Activated B cell treated with CpG ODN at 0.5 μM for 24 hours (primary cell): Measurements from ENCODE around the gene GATAD1. TPM values are rescaled to one million over a fixed set of nuclear protein-coding genes. Genes with fewer than 3 reads are reported as not detected.

Experiments used
- ATAC-seq: fragments of 200-7000 bp; cut with Tn5 transposase; one replicate; pipeline ENCODE4 v1.10.0; 2021; ENCODE audit warnings: low read depth, mild to moderate bottlenecking, moderate library complexity
- CTCF ChIA-PET: fragments of 350-600 bp; sonication (Branson Sonifier 250); formaldehyde crosslinking; loops from one replicate; lab custom pipeline; 2021; ENCODE audit warnings: antibody characterized with exemption; lab: Charles Lee
- POLR2A ChIA-PET: fragments of 350-600 bp; sonication (Branson Sonifier 250); formaldehyde crosslinking; loops from one replicate; lab custom pipeline; 2021; ENCODE audit warnings: antibody characterized with exemption; lab: Charles Lee
- DNase-seq: peaks from one replicate; pipeline ENCODE4 v3.0.0; 2022
- H3K27ac Mint-ChIP-seq: one replicate; pipeline ENCODE4 v1.8.0; 2020; ENCODE audit warnings: mixed read lengths
- H3K27me3 Mint-ChIP-seq: one replicate; pipeline ENCODE4 v1.8.0; 2021; ENCODE audit warnings: mixed read lengths
- H3K36me3 Mint-ChIP-seq: one replicate; pipeline ENCODE4 v1.8.0; 2021; ENCODE audit warnings: low read depth, mixed read lengths
- H3K4me1 Mint-ChIP-seq: one replicate; pipeline ENCODE4 v1.8.0; 2021; ENCODE audit warnings: mixed read lengths
- H3K4me3 Mint-ChIP-seq: one replicate; pipeline ENCODE4 v1.8.0; 2020; ENCODE audit warnings: mild to moderate bottlenecking, mixed read lengths
- H3K9me3 Mint-ChIP-seq: one replicate; pipeline ENCODE4 v1.8.0; 2020; ENCODE audit warnings: mixed read lengths
- CTCF ChIP-seq: fragments of 200-600 bp; IDR thresholded peaks from one replicate; pipeline ENCODE4 v1.8.0; 2022; ENCODE audit warnings: antibody characterized with exemption, mild to moderate bottlenecking
- intact Hi-C: fragments of 100-400 bp; cut with micrococcal nuclease; formaldehyde crosslinking; loops from one replicate; pipeline ENCODE4 v1.15.1; 2024
- total RNA-seq: library from RNA; stranded (reverse); gene quantifications from 2 replicates; pipeline ENCODE4 v1.2.3, GENCODE V29; 2022

Gene GATAD1
- total RNA-seq, 1 donor from 2014 or later = 36.2 TPM

GRCh38 chr7:92451645-92452044 lies 4.4 kb downstream of the GATAD1 start:
- DNase-seq = no peak
- no peak for ATAC-seq
- H3K4me3 Mint-ChIP-seq = no peak overlapping the region
- H3K27ac Mint-ChIP-seq = no peak overlapping the region
- intact Hi-C loops = no loop called here
- no peaks in the 10 kb centered on the region for H3K27me3 Mint-ChIP-seq
- no peaks in the 10 kb centered on the region for H3K9me3 Mint-ChIP-seq
- H3K36me3 Mint-ChIP-seq = peaks cover 60% of the 10 kb centered on the region
- POLR2A ChIA-PET = no interaction called here
- H3K4me1 Mint-ChIP-seq = peaks cover 8% of the 10 kb centered on the region
- TF ChIP-seq CTCF = no peak
- CTCF ChIA-PET = no interaction called here

- Mint-ChIP-seq H3K36me3 (peaks cover 52% of the 10 kb centered on the region), H3K4me1 (no peaks in the 10 kb centered on the region), H3K4me3 (no peak overlapping the region), H3K27ac (no peak overlapping the region), H3K9me3 (no peaks in the 10 kb centered on the region), H3K27me3 (no peaks in the 10 kb centered on the region)
- POLR2A ChIA-PET = interaction anchor here (0.6 kb wide), 1 partner anchor 197 kb away, joined by 4 read pairs; no protein-coding TSS in a partner anchor
- ATAC-seq (no peak), DNase-seq (no peak)
- intact Hi-C loops = no loop called here
- CTCF ChIA-PET = no interaction called here
- TF ChIP-seq CTCF = no peak
These were observed 9.0 kb downstream of the GATAD1 start for GRCh38 chr7:92456236-92456635.

- no peak for TF ChIP-seq CTCF
- intact Hi-C loops = no loop called here
- H3K4me1 Mint-ChIP-seq = no peaks in the 10 kb centered on the region
These were observed 12.8 kb downstream of the GATAD1 start for GRCh38 chr7:92460109-92460508.

GRCh38 chr7:92460510-92460909 lies 13.2 kb downstream of the GATAD1 start:
- TF ChIP-seq CTCF = no peak
- ChIA-PET CTCF (interaction anchor here (2.6 kb wide), 1 partner anchor 12 kb away, joined by 15 read pairs; the partner anchor contains the start of gene GATAD1), POLR2A (interaction anchor here (1.6 kb wide), 1 partner anchor 13 kb away, joined by 3 read pairs; the partner anchor contains the start of gene GATAD1)
- H3K27me3 Mint-ChIP-seq = no peaks in the 10 kb centered on the region
- intact Hi-C loops = no loop called here
- H3K9me3 Mint-ChIP-seq = no peaks in the 10 kb centered on the region
- peaks cover 26% of the 10 kb centered on the region for H3K36me3 Mint-ChIP-seq
- no peak overlapping the region for H3K4me3 Mint-ChIP-seq
- ATAC-seq (no peak), DNase-seq (no peak)
- H3K4me1 Mint-ChIP-seq = no peaks in the 10 kb centered on the region
- no peak overlapping the region for H3K27ac Mint-ChIP-seq

More at GRCh38 chr7:92460109-92460508, 12.8 kb downstream of the GATAD1 start:
- ATAC-seq = no peak
- Mint-ChIP-seq H3K9me3 (no peaks in the 10 kb centered on the region), H3K27me3 (no peaks in the 10 kb centered on the region), H3K27ac (no peak overlapping the region), H3K4me3 (no peak overlapping the region), H3K36me3 (peaks cover 27% of the 10 kb centered on the region)
- POLR2A ChIA-PET = no interaction called here
- CTCF ChIA-PET = interaction anchor here (2.6 kb wide), 1 partner anchor 12 kb away, joined by 15 read pairs; the partner anchor contains the start of gene GATAD1
- DNase-seq = no peak

GRCh38 chr7:92461027-92462003 lies 14.0 kb downstream of the GATAD1 start:
- Mint-ChIP-seq H3K27me3 (no peaks in the 10 kb centered on the region), H3K4me3 (no peak overlapping the region), H3K36me3 (peaks cover 20% of the 10 kb centered on the region), H3K4me1 (no peaks in the 10 kb centered on the region), H3K9me3 (no peaks in the 10 kb centered on the region), H3K27ac (no peak overlapping the region)
- POLR2A ChIA-PET = interaction anchor here (1.6 kb wide), 1 partner anchor 14 kb away, joined by 3 read pairs; the partner anchor contains the start of gene GATAD1
- no peak for TF ChIP-seq CTCF
- DNase-seq (no peak), ATAC-seq (peak; percentile 50)
- CTCF ChIA-PET = interaction anchor here (2.6 kb wide), 1 partner anchor 13 kb away, joined by 15 read pairs; the partner anchor contains the start of gene GATAD1
- intact Hi-C loops = loop anchor here (1.0 kb wide), 1 partner anchor 37 kb away; no protein-coding TSS in a partner anchor
